GM18907 (cell line): ENCODE data around the gene SERPINB10.
"Not testable (repeated sequence)": the region's sequence is repeated elsewhere in the genome, so short reads cannot be mapped to it uniquely, and the experiment has no call there.

Source experiments
- ATAC-seq: cut with Tn5 transposase; IDR thresholded peaks from one replicate; pipeline ENCODE4 v1.9.1; 2021; ENCODE audit warnings: mild to moderate bottlenecking, moderate library complexity; ENCODE audit not compliant: unreplicated experiment

The SERPINB10 gene

GRCh38 chr18:63890950-63891304, 16.8 kb upstream of the SERPINB10 start:
- peak; percentile 87 for ATAC-seq

GRCh38 chr18:63892566-63892965, 15.2 kb upstream of the SERPINB10 start:
- ATAC-seq: no peak

- ATAC-seq: no peak
These were observed 13.5 kb upstream of the SERPINB10 start for GRCh38 chr18:63894106-63894772.

GRCh38 chr18:63895190-63895589, 12.6 kb upstream of the SERPINB10 start:
- no peak for ATAC-seq

GRCh38 chr18:63897072-63897471, 10.7 kb upstream of the SERPINB10 start:
- no peak for ATAC-seq

- no peak for ATAC-seq
These were observed 8.6 kb upstream of the SERPINB10 start for GRCh38 chr18:63899206-63899605.

GRCh38 chr18:63903851-63904570, 3.7 kb upstream of the SERPINB10 start:
- no peak for ATAC-seq

- no peak for ATAC-seq
These were observed 3.1 kb upstream of the SERPINB10 start for GRCh38 chr18:63904694-63905093.

- no peak for ATAC-seq
These were observed 2.4 kb upstream of the SERPINB10 start for GRCh38 chr18:63905361-63905760.

GRCh38 chr18:63906056-63906455, 1.7 kb upstream of the SERPINB10 start:
- ATAC-seq: no peak

- no peak for ATAC-seq
These were observed 1.1 kb downstream of the SERPINB10 start for GRCh38 chr18:63908858-63909257.

- peak; percentile 84 for ATAC-seq
These were observed 2.1 kb downstream of the SERPINB10 start for GRCh38 chr18:63909870-63910269.

GRCh38 chr18:63917817-63918216, 10.1 kb downstream of the SERPINB10 start:
- ATAC-seq: no peak

GRCh38 chr18:63922049-63922448, 14.3 kb downstream of the SERPINB10 start:
- ATAC-seq: no peak

GRCh38 chr18:63924551-63924950, 16.8 kb downstream of the SERPINB10 start:
- ATAC-seq: no peak

- ATAC-seq: no peak
These were observed 20.6 kb downstream of the SERPINB10 start for GRCh38 chr18:63928331-63928730.

- not testable (repeated sequence) for ATAC-seq
These were observed 21.6 kb downstream of the SERPINB10 start for GRCh38 chr18:63929369-63929768.

- ATAC-seq: no peak
These were observed 23.1 kb downstream of the SERPINB10 start for GRCh38 chr18:63930773-63931354.

GRCh38 chr18:63936156-63936931, 28.6 kb downstream of the SERPINB10 start:
- peak; percentile 99 for ATAC-seq

GRCh38 chr18:63936932-63937393, 29.2 kb downstream of the SERPINB10 start:
- ATAC-seq: no peak

- ATAC-seq: no peak
These were observed 32.2 kb downstream of the SERPINB10 start for GRCh38 chr18:63940008-63940407.
